ENCODE measurements around the gene INTS3. TPM values are rescaled to one million over a fixed set of nuclear protein-coding genes. Genes with fewer than 3 reads are reported as not detected.
"Not testable (repeated sequence)": the region's sequence is repeated elsewhere in the genome, so short reads cannot be mapped to it uniquely, and the experiment has no call there.

Gene INTS3
- total RNA-seq, 1 donor from 2014 or later = 39.5 TPM

DNA sequence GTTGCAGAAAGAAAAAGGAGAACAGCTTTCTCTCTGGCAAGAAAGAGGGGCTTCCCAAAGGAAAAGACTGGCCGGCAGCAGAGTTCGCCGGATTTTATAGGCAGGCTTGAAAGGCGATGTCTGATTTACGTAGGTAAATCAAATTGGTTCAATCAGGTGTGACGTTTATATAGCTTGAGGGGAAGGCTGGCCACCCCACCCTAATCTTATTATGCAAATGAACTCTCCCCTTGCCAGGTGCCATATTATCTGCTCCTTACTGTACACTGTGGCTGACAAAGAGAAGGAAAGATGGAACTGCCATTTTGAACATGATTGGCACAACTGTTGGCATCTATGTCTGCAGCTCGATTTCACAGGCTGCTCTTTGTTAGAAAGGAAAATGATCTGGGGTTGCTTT, 16.8 kb upstream of the INTS3 start:
- H4K20me1 ChIP-seq (ENCODE audit: insufficient read depth, low read length) = no peaks in the 10 kb centered on the region
- no peaks in the 10 kb centered on the region for H3K4me1 ChIP-seq (ENCODE audit: insufficient read depth, low read length)
- no peak overlapping the region for H2AFZ ChIP-seq (ENCODE audit: low read depth, low read length)
- H3K4me1 Mint-ChIP-seq (ENCODE audit: low read depth, unreplicated experiment) = peaks cover 1% of the 10 kb centered on the region
- no peak overlapping the region for H3K4me3 ChIP-seq (ENCODE audit: insufficient read depth, low read depth, low read length)
- no peaks in the 10 kb centered on the region for H3K9me3 Mint-ChIP-seq (ENCODE audit: unreplicated experiment)
- no peaks in the 10 kb centered on the region for H3K27me3 ChIP-seq (ENCODE audit: insufficient read depth, low read length)
- no peak for DNase-seq (ENCODE audit: low read depth)
- no peaks in the 10 kb centered on the region for H3K36me3 ChIP-seq (ENCODE audit: insufficient read depth, low read length)
- FAIRE-seq = no peak
- H3K79me2 ChIP-seq (ENCODE audit: insufficient read depth, low read length) = no peaks in the 10 kb centered on the region
- no peaks in the 10 kb centered on the region for H3K9me3 ChIP-seq (ENCODE audit: insufficient read depth, low read depth, low read length)
- no peak overlapping the region for H3K27ac Mint-ChIP-seq (ENCODE audit: unreplicated experiment)
- no peak overlapping the region for H3K4me2 ChIP-seq (ENCODE audit: low read length)
- no peak for TF ChIP-seq EZH2 (IDR thresholded peaks at IDR 0.05; ENCODE audit: insufficient read depth, low read length)
- TF ChIP-seq, protein P1, sequence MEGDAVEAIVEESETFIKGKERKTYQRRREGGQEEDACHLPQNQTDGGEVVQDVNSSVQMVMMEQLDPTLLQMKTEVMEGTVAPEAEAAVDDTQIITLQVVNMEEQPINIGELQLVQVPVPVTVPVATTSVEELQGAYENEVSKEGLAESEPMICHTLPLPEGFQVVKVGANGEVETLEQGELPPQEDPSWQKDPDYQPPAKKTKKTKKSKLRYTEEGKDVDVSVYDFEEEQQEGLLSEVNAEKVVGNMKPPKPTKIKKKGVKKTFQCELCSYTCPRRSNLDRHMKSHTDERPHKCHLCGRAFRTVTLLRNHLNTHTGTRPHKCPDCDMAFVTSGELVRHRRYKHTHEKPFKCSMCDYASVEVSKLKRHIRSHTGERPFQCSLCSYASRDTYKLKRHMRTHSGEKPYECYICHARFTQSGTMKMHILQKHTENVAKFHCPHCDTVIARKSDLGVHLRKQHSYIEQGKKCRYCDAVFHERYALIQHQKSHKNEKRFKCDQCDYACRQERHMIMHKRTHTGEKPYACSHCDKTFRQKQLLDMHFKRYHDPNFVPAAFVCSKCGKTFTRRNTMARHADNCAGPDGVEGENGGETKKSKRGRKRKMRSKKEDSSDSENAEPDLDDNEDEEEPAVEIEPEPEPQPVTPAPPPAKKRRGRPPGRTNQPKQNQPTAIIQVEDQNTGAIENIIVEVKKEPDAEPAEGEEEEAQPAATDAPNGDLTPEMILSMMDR (IDR thresholded peaks at IDR 0.05; ENCODE audit: insufficient read depth, low read depth, low read length) = no peak
- peaks cover 5% of the 10 kb centered on the region for H3K27me3 Mint-ChIP-seq (ENCODE audit: low read depth, unreplicated experiment)
- no peaks in the 10 kb centered on the region for H3K36me3 Mint-ChIP-seq (ENCODE audit: low read depth, unreplicated experiment)
- H3K4me3 Mint-ChIP-seq (ENCODE audit: unreplicated experiment) = no peak overlapping the region
- H3K9ac ChIP-seq (ENCODE audit: low read length) = no peak overlapping the region
- H3K27ac ChIP-seq (ENCODE audit: low read depth, low read length) = no peak overlapping the region

DNA sequence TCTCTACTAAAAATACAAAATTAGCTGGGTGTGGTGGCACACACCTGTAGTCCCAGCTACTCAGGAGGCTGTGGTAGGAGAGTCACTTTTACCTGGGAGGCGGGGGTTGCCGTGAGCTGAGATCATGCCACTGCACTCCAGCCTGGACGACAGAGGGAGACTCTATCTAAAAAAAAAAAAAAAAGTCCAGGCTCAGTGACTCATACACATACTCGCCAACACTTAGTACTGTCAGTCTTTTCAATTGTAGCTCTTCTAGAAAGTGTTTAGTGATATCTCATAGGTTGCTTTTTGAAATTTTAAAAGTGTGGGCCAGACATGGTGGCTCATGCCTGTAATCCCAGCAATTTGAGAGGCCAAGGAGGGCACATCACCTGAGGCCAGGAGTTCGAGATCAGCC, 11.6 kb upstream of the INTS3 start:
- not testable (repeated sequence) for H3K79me2 ChIP-seq (ENCODE audit: insufficient read depth, low read length); H3K27ac Mint-ChIP-seq (ENCODE audit: unreplicated experiment); H3K27me3 ChIP-seq (ENCODE audit: insufficient read depth, low read length); H3K36me3 ChIP-seq (ENCODE audit: insufficient read depth, low read length); DNase-seq (ENCODE audit: low read depth); H3K27ac ChIP-seq (ENCODE audit: low read depth, low read length); H3K9ac ChIP-seq (ENCODE audit: low read length); H3K4me2 ChIP-seq (ENCODE audit: low read length); FAIRE-seq; H3K36me3 Mint-ChIP-seq (ENCODE audit: low read depth, unreplicated experiment); H3K4me1 Mint-ChIP-seq (ENCODE audit: low read depth, unreplicated experiment); H3K27me3 Mint-ChIP-seq (ENCODE audit: low read depth, unreplicated experiment); H3K9me3 Mint-ChIP-seq (ENCODE audit: unreplicated experiment); H4K20me1 ChIP-seq (ENCODE audit: insufficient read depth, low read length); H3K4me1 ChIP-seq (ENCODE audit: insufficient read depth, low read length); H3K4me3 Mint-ChIP-seq (ENCODE audit: unreplicated experiment); H2AFZ ChIP-seq (ENCODE audit: low read depth, low read length); H3K4me3 ChIP-seq (ENCODE audit: insufficient read depth, low read depth, low read length); H3K9me3 ChIP-seq (ENCODE audit: insufficient read depth, low read depth, low read length)

DNA sequence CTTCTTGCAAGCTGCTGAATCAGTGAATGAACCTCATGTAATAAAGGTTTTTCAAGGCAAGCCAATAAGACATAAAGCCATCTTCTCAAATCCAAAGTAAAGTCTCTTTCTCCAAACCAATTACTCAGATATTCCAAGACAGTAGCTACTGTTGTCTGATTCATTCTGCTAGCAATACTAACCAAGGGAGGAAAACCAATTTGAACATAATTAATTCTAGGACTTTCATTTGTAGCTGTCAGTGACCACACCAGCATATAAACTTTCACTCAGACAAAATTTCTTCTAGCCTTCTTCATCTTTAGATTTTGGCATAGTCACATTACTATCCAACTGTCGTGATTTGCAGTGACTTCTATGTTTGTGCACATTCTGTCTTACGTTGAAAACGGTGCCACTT, 10.5 kb upstream of the INTS3 start:
- H3K9me3 ChIP-seq (ENCODE audit: insufficient read depth, low read depth, low read length) = no peaks in the 10 kb centered on the region
- TF ChIP-seq EZH2 (IDR thresholded peaks at IDR 0.05; ENCODE audit: insufficient read depth, low read length) = no peak
- TF ChIP-seq, protein P1 (IDR thresholded peaks at IDR 0.05; ENCODE audit: insufficient read depth, low read depth, low read length) = no peak

More for the DNA sequence above, 10.5 kb upstream of the INTS3 start:
- no peaks in the 10 kb centered on the region for H3K4me1 Mint-ChIP-seq (ENCODE audit: low read depth, unreplicated experiment)
- H2AFZ ChIP-seq (ENCODE audit: low read depth, low read length) = no peak overlapping the region
- no peaks in the 10 kb centered on the region for H3K36me3 ChIP-seq (ENCODE audit: insufficient read depth, low read length)
- H3K4me3 Mint-ChIP-seq (ENCODE audit: unreplicated experiment) = no peak overlapping the region
- H3K27ac ChIP-seq (ENCODE audit: low read depth, low read length) = no peak overlapping the region
- no peak for DNase-seq (ENCODE audit: low read depth)
- H3K9ac ChIP-seq (ENCODE audit: low read length) = no peak overlapping the region
- H3K9me3 Mint-ChIP-seq (ENCODE audit: unreplicated experiment) = no peaks in the 10 kb centered on the region
- no peaks in the 10 kb centered on the region for H3K79me2 ChIP-seq (ENCODE audit: insufficient read depth, low read length)
- no peak overlapping the region for H3K27ac Mint-ChIP-seq (ENCODE audit: unreplicated experiment)
- no peak overlapping the region for H3K4me2 ChIP-seq (ENCODE audit: low read length)
- H3K36me3 Mint-ChIP-seq (ENCODE audit: low read depth, unreplicated experiment) = no peaks in the 10 kb centered on the region
- peaks cover 5% of the 10 kb centered on the region for H3K27me3 Mint-ChIP-seq (ENCODE audit: low read depth, unreplicated experiment)
- H3K4me3 ChIP-seq (ENCODE audit: insufficient read depth, low read depth, low read length) = no peak overlapping the region
- H3K4me1 ChIP-seq (ENCODE audit: insufficient read depth, low read length) = no peaks in the 10 kb centered on the region
- no peaks in the 10 kb centered on the region for H4K20me1 ChIP-seq (ENCODE audit: insufficient read depth, low read length)
- no peak for FAIRE-seq
- H3K27me3 ChIP-seq (ENCODE audit: insufficient read depth, low read length) = no peaks in the 10 kb centered on the region
